HG03558 (cell line): ENCODE data around the gene RASSF1.
"Not testable (repeated sequence)": the region's sequence is repeated elsewhere in the genome, so short reads cannot be mapped to it uniquely, and the experiment has no call there.

Experiments used
- ATAC-seq: cut with Tn5 transposase; IDR thresholded peaks from one replicate; pipeline ENCODE4 v1.9.1; 2021; ENCODE audit warnings: moderate number of reproducible peaks; ENCODE audit not compliant: unreplicated experiment; ENCODE audit errors: extremely low read depth

Gene RASSF1

DNA sequence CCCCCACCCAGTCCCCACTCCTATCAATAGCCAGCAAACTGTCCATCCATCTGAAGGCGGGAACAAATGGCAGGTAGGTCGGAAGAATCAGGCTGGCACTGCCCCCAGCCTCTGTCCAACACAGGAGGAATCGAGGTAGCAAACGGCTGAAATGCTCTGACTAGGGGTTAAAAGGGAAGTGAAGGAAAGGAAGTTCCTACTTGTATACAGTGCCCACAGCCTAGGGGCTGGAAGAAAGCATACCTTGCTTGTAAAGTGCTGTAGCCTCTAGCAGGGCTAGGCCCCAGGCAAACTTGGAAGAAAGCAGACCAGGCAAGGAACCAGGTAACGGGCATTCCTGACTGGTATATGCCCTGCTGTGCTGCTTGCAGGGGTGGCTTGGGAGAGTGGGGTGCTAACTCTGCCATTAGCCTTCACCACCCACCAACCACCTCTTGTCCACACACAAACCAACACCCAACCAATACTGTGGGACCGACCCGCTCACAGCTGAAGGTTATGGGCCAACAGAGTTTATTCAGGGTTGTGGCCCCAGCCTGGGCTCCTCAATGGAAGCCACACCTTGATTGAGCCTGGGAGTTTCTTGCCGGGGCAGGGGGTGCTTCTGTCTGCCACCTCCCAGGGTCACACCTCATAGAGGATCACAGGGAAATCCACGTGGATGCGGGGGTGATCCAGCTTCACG is 15.0 kb downstream of the RASSF1 start:
- no peak for ATAC-seq

GRCh38 chr3:50325113-50325480 is 15.5 kb downstream of the RASSF1 start:
- ATAC-seq, result no peak

GRCh38 chr3:50324351-50325112 is 16.1 kb downstream of the RASSF1 start:
- ATAC-seq, result no peak

DNA sequence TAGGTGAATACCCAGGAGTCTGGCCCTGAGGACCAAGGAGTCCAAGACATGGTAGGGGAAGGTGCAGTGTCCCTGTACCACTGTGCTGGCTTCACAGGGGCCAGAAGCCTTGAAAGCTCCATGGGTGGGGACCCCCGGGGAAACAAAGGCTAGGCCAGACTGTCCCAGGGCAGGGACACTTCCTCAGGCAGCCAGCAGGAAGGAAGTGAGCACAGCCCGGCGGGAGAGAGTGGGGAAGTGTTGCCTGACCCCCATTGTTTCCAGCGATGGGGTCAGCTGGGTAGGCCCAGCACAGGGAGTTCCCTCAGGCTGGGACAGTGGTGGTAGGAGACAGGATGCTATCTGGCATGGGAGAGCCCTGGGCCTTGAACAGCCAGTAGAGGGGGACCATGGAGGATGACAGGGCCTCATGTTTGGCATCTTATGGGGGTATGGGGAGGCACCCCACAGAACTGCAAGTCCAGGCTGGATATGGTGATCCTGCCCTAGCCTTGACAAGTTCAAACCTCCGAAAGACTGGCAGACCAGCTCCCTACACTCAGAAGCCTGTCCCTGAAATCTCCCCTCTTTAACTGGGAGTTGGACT is 16.9 kb downstream of the RASSF1 start:
- ATAC-seq, result no peak

DNA sequence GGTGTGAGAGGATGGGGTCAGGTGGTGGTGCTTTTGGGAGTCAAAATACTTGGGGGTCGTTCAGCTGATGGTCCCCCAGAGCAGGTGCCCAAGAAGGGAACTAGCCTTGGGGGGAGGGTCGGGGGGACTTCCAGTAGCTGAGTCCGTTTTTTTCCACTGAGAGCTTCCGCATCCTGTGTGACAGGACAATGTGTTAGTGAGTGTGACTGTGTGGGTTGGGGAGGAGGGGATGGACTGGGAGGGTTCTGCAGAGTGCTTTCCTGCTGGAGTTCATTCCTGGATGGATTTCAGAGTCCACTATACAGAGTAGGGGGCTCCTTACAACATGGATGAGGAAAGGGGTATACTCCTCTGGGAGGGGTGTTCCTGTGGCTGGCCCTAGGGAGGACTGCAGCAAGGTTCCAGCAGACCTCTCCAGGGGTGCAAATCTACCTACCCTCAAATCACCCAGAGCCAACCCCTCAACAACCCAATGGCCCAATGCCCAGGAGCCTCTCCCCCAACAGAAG is 17.5 kb downstream of the RASSF1 start:
- ATAC-seq, result no peak

DNA sequence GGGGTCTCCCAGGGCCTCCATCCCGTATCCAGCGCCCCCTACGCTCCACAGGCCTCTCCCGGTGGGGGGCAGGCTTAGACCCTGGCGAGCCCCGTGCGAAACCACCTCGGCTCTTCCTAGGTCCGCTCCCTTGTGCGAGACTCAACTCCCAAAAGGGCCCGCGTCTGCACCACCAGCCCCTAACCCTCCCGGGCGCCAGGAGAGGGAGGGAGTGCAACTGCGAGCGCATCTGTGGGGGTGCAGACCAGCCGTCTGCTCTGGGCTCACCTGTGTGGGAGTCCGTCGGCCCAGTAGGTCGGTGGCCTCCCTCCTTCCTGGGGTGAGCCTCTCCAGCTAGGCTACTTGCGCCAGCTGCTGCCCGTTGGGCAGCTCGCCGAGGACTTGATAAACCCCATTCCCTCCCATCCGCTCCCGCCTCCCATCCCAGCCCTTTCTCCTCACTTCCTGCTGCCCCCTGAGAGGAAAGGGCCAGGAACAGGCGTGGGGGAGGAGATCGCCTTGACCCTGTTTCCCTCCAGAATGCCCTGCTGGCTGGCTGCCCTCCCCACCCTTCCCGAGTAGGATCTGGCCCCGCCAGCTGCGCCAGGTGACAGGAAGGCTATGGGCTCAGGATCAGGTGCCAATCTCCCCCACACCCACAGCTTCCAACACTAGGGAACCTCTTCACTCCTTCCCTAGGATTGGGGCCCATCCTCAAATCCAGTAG is 18.1 kb downstream of the RASSF1 start, which contains the start of gene HYAL2:
TSS of gene HYAL2 (minus strand) at position 360 of the 706 bp plus-strand sequence. CDS start 2,256 bp downstream, outside the sequence.
- ATAC-seq, result no peak

DNA sequence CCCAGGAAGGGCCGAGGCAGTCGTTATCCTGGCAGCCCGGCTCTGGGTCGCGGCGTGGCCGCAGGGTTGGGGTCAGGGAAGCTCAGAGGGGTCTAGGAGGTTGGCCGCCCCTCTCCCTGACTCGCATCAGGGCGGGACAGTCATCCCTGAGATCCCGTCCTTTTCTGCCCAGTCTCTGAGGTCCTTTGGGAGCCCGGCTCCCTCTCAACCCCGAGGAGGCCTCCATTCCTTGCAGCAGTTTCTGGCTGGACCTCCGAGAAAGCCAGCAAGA is 18.6 kb downstream of the RASSF1 start:
- ATAC-seq, result no peak

- ATAC-seq, result peak; percentile 33
Measured at GRCh38 chr3:50321336-50322114, 19.1 kb downstream of the RASSF1 start.

- peak; percentile 21 for ATAC-seq
Measured at GRCh38 chr3:50320853-50321335, 19.7 kb downstream of the RASSF1 start.

- no peak for ATAC-seq
Measured at GRCh38 chr3:50319894-50320625, 20.6 kb downstream of the RASSF1 start.

DNA sequence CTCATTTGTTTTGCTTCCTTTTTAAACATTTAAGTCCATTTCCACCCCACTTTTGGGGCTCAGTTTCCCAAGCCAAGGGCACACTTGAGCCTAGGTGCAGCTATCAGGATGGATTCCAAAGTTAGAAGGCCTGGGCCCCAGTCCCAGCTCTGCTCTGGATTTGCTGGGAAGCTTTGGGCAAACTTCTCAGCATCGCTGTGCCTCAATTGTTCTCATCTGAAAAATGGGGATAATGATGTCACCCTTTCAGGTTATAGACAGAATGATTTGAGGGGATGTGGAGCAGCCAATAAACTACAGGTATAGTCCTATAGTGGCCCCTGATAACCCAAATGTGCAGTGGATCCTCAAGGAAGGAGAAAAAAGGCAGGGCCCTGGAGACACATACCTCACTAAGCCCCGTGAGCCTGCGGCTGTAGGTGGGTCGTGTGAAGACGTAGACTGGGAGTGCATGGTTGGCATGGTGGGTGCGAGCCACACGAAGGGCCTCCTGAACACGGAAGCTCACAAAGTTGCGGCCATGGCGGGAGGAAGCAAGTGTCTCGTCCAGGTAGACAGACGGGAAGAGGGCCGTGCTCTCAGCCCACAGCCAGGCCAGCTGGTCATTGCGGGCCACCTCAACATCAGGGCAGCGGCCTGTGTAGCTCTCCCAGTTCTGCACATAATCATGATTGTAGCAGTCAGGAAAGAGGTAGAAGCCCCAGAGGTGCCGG is 21.3 kb downstream of the RASSF1 start:
- ATAC-seq, result no peak

GRCh38 chr3:50318615-50319014 is 22.0 kb downstream of the RASSF1 start:
- no peak for ATAC-seq

DNA sequence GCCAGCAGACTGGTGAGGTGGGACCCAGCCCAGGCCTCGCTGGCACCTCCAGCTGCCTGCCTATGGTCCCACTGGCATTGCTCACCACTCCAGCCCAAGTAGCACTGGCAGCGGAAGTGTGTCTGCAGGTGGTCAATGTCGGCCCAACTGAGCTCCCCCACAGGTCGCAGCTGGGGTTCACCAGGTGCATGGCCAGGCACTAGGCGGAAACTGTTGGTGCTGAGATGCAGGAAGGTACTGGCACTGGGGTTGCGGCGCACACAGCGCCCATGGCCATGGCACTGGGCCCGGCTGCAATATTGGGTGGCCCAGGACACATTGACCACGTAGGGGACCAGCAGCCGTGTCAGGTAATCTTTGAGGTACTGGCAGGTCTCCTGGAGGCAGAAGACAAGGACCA is 22.5 kb downstream of the RASSF1 start:
- no peak for ATAC-seq

GRCh38 chr3:50317300-50317699 is 23.3 kb downstream of the RASSF1 start:
- ATAC-seq, result no peak

- no peak for ATAC-seq
Measured at GRCh38 chr3:50316657-50317242, 23.9 kb downstream of the RASSF1 start.

DNA sequence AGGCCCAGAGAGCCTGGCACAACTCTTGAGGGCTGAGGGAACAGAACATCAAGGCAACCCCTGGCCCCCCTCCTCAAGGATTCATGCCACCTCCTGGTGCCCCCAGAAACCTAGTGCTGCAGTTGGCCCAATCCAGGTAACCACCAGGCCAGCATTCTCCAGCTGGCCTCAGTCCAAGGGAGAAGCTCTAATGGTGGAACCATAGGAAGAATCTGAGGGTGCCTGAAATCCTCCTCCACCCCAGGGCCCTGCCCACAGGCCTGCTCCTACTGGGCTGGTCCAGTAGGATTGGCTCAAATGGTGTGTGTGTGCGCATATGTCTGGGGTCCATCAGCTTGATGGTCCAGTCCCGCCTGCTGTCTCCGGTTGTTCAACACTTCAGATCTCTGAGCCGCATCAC is 25.8 kb downstream of the RASSF1 start:
- no peak for ATAC-seq

DNA sequence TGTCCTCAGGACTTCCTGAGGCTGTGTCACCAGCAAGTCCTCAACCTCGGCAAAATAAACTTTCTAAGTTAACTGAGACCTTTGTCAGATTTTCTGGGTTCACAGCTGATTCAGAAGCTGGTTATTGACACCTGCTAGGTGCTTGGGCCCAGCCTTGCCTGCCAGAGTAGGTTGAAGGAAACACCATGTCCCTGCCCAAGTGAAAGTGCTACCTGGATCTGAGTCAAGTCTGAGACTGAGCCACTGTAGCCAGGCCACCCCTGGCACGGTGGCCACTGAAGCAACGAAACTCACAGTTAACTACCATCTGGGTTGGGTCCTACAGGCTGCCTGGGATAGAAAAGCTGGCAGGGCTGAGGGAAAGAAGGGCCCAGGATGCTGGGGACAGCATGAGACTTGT is 26.3 kb downstream of the RASSF1 start:
- ATAC-seq, result no peak

DNA sequence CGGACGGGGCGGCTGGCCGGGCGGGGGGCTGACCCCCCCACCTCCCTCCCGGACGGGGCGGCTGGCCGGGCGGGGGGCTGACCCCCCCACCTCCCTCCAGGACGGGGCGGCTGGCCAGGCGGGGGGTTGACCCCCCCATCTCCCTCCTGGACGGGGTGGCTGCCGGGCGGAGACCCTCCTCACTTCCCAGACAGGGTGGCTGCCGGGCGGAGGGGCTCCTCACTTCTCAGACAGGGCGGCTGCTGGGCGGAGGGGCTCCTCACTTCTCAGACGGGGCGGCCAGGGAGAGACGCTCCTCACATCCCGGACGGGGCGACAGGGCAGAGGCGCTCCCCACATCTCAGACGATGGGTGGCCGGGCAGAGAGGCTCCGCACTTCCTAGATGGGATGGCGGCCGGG is 28.6 kb downstream of the RASSF1 start:
- not testable (repeated sequence) for ATAC-seq
